GM18499 (cell line): ENCODE results near the gene FBXO15.

Experiments
- ATAC-seq: cut with Tn5 transposase; IDR thresholded peaks from one replicate; pipeline ENCODE4 v1.9.1; 2021; ENCODE audit warnings: moderate number of reproducible peaks; ENCODE audit not compliant: insufficient read depth, unreplicated experiment

The FBXO15 gene

GRCh38 chr18:74066018-74066417 lies 81.6 kb downstream of the FBXO15 start:
- no peak for ATAC-seq

- ATAC-seq: no peak
These were observed 82.3 kb downstream of the FBXO15 start for GRCh38 chr18:74065366-74065765.

GRCh38 chr18:74064510-74064909 lies 83.1 kb downstream of the FBXO15 start:
- ATAC-seq: no peak

- ATAC-seq: no peak
These were observed 84.1 kb downstream of the FBXO15 start for GRCh38 chr18:74063557-74063956.

- no peak for ATAC-seq
These were observed 84.6 kb downstream of the FBXO15 start for GRCh38 chr18:74063023-74063422.

- no peak for ATAC-seq
These were observed 85.6 kb downstream of the FBXO15 start for GRCh38 chr18:74062037-74062436.

GRCh38 chr18:74060579-74060978 lies 87.1 kb downstream of the FBXO15 start:
- no peak for ATAC-seq

- ATAC-seq: no peak
These were observed 96.8 kb downstream of the FBXO15 start for GRCh38 chr18:74050807-74051206.

GRCh38 chr18:74040459-74041332 lies 106.9 kb downstream of the FBXO15 start:
- no peak for ATAC-seq

GRCh38 chr18:74040008-74040407 lies 107.6 kb downstream of the FBXO15 start:
- ATAC-seq: no peak

GRCh38 chr18:74029161-74029560 lies 118.5 kb downstream of the FBXO15 start:
- no peak for ATAC-seq
